ENCODE results near the gene SPEN. TPM values are rescaled to one million over a fixed set of nuclear protein-coding genes. Genes with fewer than 3 reads are reported as not detected.

Gene SPEN
- total and polyA plus RNA-seq, 2 of the 13 experiments (the other 11 are each of a cell fraction or from before 2014, with no cell fraction given) = 4.8 to 14.0 TPM

DNA sequence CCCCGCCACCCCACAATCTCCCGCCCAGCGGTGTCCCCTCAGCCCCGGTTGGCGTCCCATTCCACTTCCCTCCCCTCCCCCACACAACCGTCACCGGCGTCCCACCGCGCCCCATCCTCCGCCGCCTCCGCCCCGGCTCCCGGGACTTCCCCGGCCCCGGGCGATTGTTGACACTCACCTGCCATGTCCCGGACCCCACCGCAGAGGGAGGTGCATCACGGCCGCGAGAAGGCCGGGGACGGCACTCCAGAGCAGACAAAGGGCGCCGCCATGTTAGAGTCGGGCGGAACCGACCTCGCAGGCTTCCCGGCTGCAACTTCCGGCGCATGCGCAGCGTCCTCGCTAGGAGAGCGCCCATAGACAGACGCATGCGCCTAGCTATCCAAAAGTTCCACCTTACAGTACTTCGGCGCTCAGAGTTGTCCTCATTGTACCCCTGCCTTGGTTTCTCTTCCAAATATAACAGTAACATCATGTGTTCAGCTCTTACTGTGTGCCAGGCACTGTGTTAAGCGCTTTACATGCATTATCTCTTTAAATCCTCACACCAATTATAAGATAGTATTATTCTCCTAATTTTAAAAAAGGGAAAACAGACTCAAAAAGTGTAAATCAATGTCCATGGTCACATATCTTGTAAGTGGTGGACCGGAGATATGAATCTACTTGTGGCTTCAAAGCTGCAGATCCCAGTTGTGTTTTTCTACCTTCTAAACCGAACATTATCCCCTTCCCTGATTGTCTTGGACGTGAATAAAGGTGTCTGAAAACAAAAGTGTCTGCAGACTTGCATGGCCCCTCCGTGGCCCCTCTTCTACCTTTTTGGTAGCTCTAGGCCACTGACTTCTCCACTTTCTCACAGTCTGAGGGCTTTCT lies 128.5 kb downstream of the SPEN start, which contains the start of gene ZBTB17 (continued):
- TF ChIP-seq ZNF607 (CRISPR knock-in tag; IDR thresholded peaks at IDR 0.05; ENCODE audit: borderline replicate concordance) = peak; percentile 60
- TF ChIP-seq ZNF777 (CRISPR knock-in tag; IDR thresholded peaks at IDR 0.05) = no peak
- peak; percentile 79 for TF ChIP-seq TAF1 (CRISPR knock-in tag; IDR thresholded peaks at IDR 0.05)
- no peak for TF ChIP-seq ZFP37 (CRISPR knock-in tag; IDR thresholded peaks at IDR 0.05; ENCODE audit: borderline replicate concordance)
- TF ChIP-seq CENPT (CRISPR knock-in tag; IDR thresholded peaks at IDR 0.05; ENCODE audit: low read depth) = no peak
- TF ChIP-seq RORA (CRISPR knock-in tag; IDR thresholded peaks at IDR 0.05) = no peak
- TF ChIP-seq, protein P1, sequence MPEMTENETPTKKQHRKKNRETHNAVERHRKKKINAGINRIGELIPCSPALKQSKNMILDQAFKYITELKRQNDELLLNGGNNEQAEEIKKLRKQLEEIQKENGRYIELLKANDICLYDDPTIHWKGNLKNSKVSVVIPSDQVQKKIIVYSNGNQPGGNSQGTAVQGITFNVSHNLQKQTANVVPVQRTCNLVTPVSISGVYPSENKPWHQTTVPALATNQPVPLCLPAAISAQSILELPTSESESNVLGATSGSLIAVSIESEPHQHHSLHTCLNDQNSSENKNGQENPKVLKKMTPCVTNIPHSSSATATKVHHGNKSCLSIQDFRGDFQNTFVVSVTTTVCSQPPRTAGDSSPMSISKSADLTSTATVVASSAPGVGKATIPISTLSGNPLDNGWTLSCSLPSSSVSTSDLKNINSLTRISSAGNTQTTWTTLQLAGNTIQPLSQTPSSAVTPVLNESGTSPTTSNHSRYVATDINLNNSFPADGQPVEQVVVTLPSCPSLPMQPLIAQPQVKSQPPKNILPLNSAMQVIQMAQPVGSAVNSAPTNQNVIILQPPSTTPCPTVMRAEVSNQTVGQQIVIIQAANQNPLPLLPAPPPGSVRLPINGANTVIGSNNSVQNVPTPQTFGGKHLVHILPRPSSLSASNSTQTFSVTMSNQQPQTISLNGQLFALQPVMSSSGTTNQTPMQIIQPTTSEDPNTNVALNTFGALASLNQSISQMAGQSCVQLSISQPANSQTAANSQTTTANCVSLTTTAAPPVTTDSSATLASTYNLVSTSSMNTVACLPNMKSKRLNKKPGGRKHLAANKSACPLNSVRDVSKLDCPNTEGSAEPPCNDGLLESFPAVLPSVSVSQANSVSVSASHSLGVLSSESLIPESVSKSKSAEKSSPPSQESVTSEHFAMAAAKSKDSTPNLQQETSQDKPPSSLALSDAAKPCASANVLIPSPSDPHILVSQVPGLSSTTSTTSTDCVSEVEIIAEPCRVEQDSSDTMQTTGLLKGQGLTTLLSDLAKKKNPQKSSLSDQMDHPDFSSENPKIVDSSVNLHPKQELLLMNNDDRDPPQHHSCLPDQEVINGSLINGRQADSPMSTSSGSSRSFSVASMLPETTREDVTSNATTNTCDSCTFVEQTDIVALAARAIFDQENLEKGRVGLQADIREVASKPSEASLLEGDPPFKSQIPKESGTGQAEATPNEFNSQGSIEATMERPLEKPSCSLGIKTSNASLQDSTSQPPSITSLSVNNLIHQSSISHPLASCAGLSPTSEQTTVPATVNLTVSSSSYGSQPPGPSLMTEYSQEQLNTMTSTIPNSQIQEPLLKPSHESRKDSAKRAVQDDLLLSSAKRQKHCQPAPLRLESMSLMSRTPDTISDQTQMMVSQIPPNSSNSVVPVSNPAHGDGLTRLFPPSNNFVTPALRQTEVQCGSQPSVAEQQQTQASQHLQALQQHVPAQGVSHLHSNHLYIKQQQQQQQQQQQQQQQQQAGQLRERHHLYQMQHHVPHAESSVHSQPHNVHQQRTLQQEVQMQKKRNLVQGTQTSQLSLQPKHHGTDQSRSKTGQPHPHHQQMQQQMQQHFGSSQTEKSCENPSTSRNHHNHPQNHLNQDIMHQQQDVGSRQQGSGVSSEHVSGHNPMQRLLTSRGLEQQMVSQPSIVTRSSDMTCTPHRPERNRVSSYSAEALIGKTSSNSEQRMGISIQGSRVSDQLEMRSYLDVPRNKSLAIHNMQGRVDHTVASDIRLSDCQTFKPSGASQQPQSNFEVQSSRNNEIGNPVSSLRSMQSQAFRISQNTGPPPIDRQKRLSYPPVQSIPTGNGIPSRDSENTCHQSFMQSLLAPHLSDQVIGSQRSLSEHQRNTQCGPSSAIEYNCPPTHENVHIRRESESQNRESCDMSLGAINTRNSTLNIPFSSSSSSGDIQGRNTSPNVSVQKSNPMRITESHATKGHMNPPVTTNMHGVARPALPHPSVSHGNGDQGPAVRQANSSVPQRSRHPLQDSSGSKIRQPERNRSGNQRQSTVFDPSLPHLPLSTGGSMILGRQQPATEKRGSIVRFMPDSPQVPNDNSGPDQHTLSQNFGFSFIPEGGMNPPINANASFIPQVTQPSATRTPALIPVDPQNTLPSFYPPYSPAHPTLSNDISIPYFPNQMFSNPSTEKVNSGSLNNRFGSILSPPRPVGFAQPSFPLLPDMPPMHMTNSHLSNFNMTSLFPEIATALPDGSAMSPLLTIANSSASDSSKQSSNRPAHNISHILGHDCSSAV (CRISPR knock-in tag; IDR thresholded peaks at IDR 0.05; ENCODE audit: borderline replicate concordance) = no peak
- TF ChIP-seq SIX1 (CRISPR knock-in tag; IDR thresholded peaks at IDR 0.05; ENCODE audit: borderline replicate concordance) = no peak
- no peak for TF ChIP-seq HHEX (CRISPR knock-in tag; IDR thresholded peaks at IDR 0.05)
- TF ChIP-seq ZFP1 (CRISPR knock-in tag; IDR thresholded peaks at IDR 0.05) = no peak
- peak; percentile 36; the same call in 1 of the 2 replicates for TF ChIP-seq FOSL2 (CRISPR knock-in tag; IDR thresholded peaks at IDR 0.05)
- TF ChIP-seq, protein P2, sequence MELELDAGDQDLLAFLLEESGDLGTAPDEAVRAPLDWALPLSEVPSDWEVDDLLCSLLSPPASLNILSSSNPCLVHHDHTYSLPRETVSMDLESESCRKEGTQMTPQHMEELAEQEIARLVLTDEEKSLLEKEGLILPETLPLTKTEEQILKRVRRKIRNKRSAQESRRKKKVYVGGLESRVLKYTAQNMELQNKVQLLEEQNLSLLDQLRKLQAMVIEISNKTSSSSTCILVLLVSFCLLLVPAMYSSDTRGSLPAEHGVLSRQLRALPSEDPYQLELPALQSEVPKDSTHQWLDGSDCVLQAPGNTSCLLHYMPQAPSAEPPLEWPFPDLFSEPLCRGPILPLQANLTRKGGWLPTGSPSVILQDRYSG (CRISPR knock-in tag; IDR thresholded peaks at IDR 0.05) = no peak
- TF ChIP-seq ZNF12 (CRISPR knock-in tag; IDR thresholded peaks at IDR 0.05) = 0 out of 2 replicates have a peak, but pooled peaks have one; percentile 11
- no peak for TF ChIP-seq ZBTB7A (CRISPR knock-in tag; IDR thresholded peaks at IDR 0.05)
- no peak for TF ChIP-seq ZNF224 (CRISPR knock-in tag; IDR thresholded peaks at IDR 0.05)
- TF ChIP-seq ZNF678 (CRISPR knock-in tag; IDR thresholded peaks at IDR 0.05) = no peak
- TF ChIP-seq CCAR2 (optimal IDR thresholded peaks at IDR 0.05; ENCODE audit: low read depth, low read length) = no peak
- peak; percentile 60; the same call in 1 of the 2 replicates for TF ChIP-seq ZNF317 (CRISPR knock-in tag; IDR thresholded peaks at IDR 0.05)
- TF ChIP-seq MZF1 (CRISPR knock-in tag; IDR thresholded peaks at IDR 0.05; ENCODE audit: borderline replicate concordance) = no peak
- TF ChIP-seq, protein P3, sequence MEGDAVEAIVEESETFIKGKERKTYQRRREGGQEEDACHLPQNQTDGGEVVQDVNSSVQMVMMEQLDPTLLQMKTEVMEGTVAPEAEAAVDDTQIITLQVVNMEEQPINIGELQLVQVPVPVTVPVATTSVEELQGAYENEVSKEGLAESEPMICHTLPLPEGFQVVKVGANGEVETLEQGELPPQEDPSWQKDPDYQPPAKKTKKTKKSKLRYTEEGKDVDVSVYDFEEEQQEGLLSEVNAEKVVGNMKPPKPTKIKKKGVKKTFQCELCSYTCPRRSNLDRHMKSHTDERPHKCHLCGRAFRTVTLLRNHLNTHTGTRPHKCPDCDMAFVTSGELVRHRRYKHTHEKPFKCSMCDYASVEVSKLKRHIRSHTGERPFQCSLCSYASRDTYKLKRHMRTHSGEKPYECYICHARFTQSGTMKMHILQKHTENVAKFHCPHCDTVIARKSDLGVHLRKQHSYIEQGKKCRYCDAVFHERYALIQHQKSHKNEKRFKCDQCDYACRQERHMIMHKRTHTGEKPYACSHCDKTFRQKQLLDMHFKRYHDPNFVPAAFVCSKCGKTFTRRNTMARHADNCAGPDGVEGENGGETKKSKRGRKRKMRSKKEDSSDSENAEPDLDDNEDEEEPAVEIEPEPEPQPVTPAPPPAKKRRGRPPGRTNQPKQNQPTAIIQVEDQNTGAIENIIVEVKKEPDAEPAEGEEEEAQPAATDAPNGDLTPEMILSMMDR (CRISPR knock-in tag; IDR thresholded peaks at IDR 0.05) = 0 out of 2 replicates have a peak, but pooled peaks have one; percentile 12
